Astrocyte (in vitro differentiated cells and primary cell): Measurements from ENCODE around the gene SPEM3.

Source experiments
- EZH2 ChIP-seq: IDR thresholded peaks from 2 replicates; pipeline ENCODE4 v1.6.1; 2012; ENCODE audit warnings: mild to moderate bottlenecking, low read length, inconsistent platforms; ENCODE audit not compliant: insufficient read depth
- TF ChIP-seq, protein P1 (sequence below): IDR thresholded peaks from 2 replicates; pipeline ENCODE4 v1.5.1; 2011; ENCODE audit warnings: low read depth, mild to moderate bottlenecking, inconsistent platforms, low read length, moderate library complexity; ENCODE audit not compliant: insufficient read depth

- TF ChIP-seq, protein P1, sequence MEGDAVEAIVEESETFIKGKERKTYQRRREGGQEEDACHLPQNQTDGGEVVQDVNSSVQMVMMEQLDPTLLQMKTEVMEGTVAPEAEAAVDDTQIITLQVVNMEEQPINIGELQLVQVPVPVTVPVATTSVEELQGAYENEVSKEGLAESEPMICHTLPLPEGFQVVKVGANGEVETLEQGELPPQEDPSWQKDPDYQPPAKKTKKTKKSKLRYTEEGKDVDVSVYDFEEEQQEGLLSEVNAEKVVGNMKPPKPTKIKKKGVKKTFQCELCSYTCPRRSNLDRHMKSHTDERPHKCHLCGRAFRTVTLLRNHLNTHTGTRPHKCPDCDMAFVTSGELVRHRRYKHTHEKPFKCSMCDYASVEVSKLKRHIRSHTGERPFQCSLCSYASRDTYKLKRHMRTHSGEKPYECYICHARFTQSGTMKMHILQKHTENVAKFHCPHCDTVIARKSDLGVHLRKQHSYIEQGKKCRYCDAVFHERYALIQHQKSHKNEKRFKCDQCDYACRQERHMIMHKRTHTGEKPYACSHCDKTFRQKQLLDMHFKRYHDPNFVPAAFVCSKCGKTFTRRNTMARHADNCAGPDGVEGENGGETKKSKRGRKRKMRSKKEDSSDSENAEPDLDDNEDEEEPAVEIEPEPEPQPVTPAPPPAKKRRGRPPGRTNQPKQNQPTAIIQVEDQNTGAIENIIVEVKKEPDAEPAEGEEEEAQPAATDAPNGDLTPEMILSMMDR, result no peak
- TF ChIP-seq EZH2, result no peak
These were observed 20.4 kb upstream of the SPEM3 start for GRCh38 chr17:7408252-7408727.
